ENCODE data around the gene CAPN5. TPM values are rescaled to one million over a fixed set of nuclear protein-coding genes. Genes with fewer than 3 reads are reported as not detected.

Gene CAPN5
- polyA plus RNA-seq, 1 donor: 25.0 TPM

DNA sequence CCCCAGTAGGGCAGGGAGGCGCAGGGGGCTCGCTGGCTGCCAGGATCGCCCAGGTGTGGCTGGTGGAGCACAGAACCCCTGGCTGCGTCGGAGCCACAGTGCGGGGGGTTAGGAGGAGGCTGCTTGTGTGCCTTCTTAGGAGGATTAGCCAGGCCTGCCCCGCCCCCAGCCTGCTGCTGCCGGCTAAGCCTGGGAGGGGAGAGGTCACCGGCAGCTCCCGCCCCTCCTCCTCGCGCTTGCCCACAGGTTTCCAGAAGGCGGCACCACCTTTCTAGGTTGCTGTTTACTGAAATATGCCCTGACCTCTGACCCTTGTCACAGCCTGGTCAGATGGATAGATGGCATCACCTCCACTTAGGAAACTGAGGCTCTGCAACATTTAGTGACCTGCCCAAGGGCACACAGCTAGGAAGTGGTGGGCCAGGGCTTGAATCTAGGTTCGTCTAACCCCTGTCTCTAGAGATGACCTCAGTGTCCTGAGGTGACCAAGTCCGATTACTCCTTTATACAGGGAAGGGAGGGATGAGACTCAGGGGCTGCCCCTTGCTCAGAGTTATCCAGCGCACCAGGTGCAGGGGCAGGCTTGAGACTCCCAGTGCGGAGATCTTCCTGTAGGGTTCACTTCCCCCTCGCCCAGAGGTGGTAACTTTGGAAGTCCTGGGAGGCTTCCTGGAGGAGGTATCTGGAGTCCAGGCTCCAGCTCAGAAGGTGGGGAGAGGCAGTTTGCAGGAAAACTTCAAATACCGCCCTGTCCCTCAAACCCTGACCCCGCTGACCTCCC is 105.3 kb downstream of the CAPN5 start:
- DNase-seq: no peak

DNA sequence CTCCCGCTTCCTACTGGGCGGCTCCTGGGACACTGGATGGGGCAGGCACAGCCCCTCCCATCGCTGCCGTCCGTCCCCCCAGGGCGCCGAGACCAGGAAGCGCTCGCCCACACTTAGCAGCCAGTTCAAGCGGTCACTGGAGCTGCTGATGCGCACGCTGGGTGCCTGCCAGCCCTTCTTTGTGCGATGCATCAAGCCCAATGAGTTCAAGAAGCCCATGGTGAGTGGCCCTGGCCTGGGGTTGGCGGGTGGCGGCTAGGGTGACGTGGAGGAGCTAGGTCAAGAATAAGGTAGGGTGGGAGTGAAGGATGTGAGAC is 105.9 kb downstream of the CAPN5 start:
- no peak for DNase-seq

DNA sequence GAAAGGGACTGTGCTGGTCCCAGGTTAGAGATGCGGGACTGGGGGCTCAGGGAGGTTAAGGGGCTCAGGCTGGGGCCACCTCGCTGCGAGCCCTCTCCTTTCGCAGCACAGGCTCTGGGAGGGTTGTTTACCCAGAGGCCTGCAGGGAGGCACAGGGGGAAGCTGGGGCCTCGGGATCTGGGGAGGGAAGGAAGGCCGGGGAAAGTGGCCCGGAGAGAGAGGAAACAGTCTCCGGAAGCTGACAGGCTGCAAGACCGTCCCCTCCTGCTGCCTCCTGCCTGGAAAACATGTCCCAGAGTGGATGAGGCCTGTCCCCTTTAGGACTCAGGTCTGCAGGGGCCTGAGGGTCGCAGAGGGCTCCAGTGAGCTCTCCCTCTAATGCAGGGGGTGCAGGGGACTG is 106.7 kb downstream of the CAPN5 start:
- DNase-seq: no peak

DNA sequence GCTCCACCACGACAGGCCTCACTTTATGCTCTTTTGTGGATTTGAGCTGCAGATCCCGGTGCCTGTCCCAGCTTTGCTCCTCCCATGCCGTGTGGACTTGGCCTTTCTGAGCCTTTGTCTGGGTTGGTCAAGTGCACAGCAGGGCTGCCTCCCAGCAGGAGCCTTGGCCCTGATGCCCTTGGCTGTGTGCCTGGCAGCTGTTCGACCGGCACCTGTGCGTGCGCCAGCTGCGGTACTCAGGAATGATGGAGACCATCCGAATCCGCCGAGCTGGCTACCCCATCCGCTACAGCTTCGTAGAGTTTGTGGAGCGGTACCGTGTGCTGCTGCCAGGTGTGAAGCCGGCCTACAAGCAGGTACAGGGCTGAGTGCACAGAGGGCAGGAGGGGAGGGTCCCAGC is 107.8 kb downstream of the CAPN5 start:
- DNase-seq: no peak

DNA sequence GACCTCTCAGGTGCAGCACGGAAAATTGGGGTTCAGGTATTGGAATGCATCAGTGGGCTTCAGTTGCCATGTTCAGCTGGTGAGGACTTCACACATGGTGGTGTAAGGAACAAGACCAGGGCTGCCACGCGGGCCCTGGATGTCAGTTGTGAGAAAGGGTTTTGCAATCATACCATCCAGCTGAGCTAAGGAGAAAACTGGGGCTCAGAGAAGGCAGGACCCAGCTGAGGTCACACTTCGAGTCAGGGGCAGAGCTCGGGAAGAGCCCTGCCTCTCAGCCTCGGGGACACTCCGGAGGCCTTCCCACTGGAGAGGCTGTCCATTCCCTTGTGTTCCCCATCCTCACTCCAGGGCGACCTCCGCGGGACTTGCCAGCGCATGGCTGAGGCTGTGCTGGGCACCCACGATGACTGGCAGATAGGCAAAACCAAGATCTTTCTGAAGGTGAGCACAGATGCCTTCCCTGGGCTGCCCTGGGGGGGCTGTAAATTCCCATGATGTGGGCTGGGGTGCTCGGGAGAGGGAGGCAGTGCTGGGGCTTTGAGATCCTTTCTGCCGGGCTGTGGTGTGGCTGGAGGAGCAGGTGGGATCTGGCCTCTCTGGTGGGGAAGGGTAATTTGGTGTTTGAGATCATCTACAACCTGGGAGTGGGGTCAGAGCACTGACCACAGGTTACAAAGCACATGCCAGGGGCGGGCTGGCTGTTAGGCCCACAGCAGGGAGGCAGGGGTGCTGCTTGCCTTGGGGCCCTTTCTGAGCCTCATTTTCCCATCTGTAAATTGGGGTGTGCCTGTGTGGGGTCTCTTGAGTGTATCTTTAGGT is 108.5 kb downstream of the CAPN5 start:
- DNase-seq: no peak

Other genes with a start within 250 kb of the CAPN5 start
- gene ACER3, start 206.1 kb upstream of the CAPN5 start, polyA plus RNA-seq (ENCODE audit: insufficient read length): 19.2 TPM
- not detected for gene B3GNT6, start 32.6 kb upstream of the CAPN5 start, polyA plus RNA-seq (ENCODE audit: insufficient read length)
- gene OMP, start 35.9 kb downstream of the CAPN5 start, polyA plus RNA-seq (ENCODE audit: insufficient read length): not detected
- gene MYO7A, start 61.3 kb downstream of the CAPN5 start, polyA plus RNA-seq (ENCODE audit: insufficient read length): 3.7 TPM
- 0.17 TPM for gene GDPD4, start 234.7 kb downstream of the CAPN5 start, polyA plus RNA-seq (ENCODE audit: insufficient read length)

All from left kidney (tissue), 2 donors.